GM18867 (cell line): ENCODE results near the gene TTC39C.
"Not testable (repeated sequence)": the region's sequence is repeated elsewhere in the genome, so short reads cannot be mapped to it uniquely, and the experiment has no call there.

Experiments
- ATAC-seq: cut with Tn5 transposase; IDR thresholded peaks from one replicate; pipeline ENCODE4 v1.9.1; 2021; ENCODE audit warnings: mild to moderate bottlenecking, moderate library complexity; ENCODE audit not compliant: unreplicated experiment

The TTC39C gene

DNA sequence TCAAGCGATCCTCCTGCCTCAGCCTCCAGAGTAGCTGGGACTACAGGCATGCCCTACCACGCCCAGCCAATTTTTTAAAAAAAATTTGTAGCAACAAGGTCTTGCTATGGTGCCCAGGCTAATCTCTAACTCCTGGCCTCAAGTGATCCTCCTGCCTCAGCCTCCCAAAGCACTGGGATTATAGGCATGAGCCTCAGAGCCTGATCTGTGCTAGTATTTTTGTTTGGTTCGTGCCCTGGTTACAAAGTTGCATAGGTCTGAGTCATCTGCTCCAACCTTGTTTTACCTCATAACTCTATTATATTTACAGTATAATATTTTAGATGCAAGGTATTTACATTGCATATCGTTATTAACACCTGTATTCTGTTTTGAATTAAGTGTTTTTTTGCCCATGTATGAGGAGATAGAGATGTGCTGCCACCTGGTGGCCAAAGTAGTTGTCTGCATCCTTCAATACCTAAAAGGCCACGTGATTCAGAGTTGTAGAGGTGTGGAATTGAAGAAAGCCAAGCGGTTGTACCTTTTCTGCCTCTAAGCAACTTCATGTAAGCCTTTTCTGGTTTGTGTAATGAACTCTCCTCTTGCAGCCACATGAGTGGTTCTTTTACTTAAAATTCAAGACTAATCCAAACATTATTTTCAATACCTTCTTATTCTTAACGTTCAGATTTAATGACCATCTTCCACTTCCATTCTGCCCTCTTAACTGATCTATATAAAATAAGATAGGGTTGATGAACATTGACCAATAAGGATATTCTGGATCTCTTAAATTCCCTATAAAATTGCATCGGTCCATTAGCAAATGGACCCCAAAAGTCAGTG, 104.4 kb downstream of the TTC39C start:
- ATAC-seq = peak; percentile 90

GRCh38 chr18:24120676-24121075, 106.1 kb downstream of the TTC39C start:
- ATAC-seq = no peak

DNA sequence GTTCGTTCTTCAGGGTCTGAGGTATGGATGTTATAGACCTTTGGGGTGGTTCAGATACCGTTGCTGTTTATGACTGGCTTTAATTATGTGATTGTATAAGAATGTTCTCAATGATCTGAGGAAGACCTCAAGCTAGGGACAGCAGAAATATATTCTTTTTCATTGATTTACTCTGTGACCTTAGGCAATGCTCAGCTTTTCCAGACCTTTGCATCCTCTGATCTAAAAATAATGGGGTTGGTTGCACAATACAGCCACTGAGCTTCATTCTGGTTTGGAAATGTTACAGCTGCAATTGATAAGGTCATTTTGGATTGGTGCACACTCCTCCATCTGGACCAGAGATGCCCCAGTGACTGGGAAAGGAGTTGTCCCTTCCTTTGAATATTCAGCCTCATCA, 107.1 kb downstream of the TTC39C start:
- no peak for ATAC-seq

DNA sequence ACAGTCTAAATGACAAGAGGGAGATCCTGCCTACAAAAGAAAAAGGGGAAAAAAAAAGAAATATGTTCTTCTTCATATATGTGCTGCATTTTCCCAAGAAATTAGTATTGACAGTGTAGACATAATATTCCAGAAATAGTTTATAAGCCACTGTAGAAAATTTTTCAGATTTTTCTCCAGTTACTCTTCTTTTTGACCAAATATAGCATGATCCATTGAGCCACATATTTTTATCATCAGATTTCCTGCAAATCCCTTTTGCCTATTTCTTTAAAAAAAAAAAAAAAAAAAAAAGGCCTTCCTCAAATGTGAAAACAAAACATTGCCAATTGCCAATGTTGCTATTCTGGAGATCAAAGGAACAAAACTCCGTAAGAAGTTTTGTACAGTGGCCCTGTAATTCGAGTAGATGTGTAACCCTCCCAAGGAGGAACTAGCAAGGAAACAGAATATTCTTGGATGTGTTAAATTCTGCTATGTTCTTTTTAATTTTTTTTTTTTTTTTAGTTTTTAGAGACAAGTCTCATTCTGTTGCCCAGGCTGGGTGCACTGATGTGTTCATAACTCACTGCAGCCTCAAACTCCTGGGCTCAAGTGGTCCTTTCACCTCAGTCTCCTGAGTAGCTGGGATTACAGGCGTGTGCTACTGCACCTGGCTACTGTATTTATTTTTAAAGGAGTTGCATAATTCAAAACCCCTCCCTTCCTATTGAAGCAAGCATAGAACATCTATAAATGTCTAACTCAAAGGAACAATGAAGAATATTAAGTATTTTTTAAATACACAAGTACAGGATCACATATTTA, 111.8 kb downstream of the TTC39C start:
- ATAC-seq = no peak

GRCh38 chr18:24127735-24128134, 113.2 kb downstream of the TTC39C start:
- ATAC-seq = no peak

- no peak for ATAC-seq
Observed at GRCh38 chr18:24128700-24129099, 114.1 kb downstream of the TTC39C start.

DNA sequence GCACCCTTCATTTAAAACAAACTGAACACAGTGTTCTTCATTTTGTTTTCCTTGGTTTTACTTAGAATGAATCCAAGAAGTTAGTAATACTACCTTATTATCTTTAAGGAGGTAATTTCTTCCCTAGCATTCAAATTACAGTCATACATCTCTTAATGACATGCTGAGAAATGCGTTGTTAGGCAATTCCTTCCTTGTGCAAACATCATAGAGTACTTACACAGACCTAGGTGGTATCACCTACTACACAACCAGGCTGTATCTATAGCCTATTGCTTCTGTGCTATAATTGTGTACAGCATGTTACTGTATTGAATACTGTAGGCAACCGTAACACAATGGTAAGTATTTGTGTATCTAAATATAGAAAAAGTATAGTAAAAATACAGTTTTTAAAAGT, 115.9 kb downstream of the TTC39C start:
- ATAC-seq = no peak

- no peak for ATAC-seq
Observed at GRCh38 chr18:24136967-24137373, 122.4 kb downstream of the TTC39C start.

- peak; percentile 3 for ATAC-seq
Observed at GRCh38 chr18:24138409-24138788, 123.8 kb downstream of the TTC39C start.

- peak; percentile 64 for ATAC-seq
Observed at GRCh38 chr18:24138789-24139616, 124.4 kb downstream of the TTC39C start, which contains the start of gene CABYR. Gene CABYR (plus strand): TSS chr18:24139062. CDS start chr18:24143115, 4,053 bp downstream.

GRCh38 chr18:24140697-24141096, 126.1 kb downstream of the TTC39C start:
- ATAC-seq = no peak

DNA sequence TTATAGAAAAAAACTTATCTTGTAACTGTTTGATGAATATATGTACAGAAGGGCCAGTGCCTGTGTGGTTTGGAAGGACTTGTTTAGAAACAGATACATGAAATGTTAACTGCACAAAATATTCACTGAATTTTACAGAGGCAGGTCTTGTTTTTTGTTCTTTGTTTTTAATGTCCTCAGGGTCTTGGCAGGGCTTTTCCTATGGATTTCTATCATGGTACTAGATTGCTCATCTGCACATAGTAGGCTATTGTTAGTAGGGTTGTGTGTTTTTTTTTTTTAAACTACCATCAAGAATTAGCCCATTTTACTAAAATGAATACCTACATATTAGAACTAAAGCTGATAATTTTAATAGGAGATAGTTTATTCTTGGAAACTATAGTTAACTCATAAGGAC, 127.8 kb downstream of the TTC39C start:
- ATAC-seq = no peak

- not testable (repeated sequence) for ATAC-seq
Observed at GRCh38 chr18:24149591-24149990, 135.0 kb downstream of the TTC39C start.

- ATAC-seq = no peak
Observed at GRCh38 chr18:24153397-24153796, 138.8 kb downstream of the TTC39C start.

- no peak for ATAC-seq
Observed at GRCh38 chr18:24157855-24158254, 143.3 kb downstream of the TTC39C start.

- no peak for ATAC-seq
Observed at GRCh38 chr18:24160086-24160485, 145.5 kb downstream of the TTC39C start.

- no peak for ATAC-seq
Observed at GRCh38 chr18:24161304-24161703, 146.8 kb downstream of the TTC39C start.

- no peak for ATAC-seq
Observed at GRCh38 chr18:24168496-24168895, 153.9 kb downstream of the TTC39C start.

DNA sequence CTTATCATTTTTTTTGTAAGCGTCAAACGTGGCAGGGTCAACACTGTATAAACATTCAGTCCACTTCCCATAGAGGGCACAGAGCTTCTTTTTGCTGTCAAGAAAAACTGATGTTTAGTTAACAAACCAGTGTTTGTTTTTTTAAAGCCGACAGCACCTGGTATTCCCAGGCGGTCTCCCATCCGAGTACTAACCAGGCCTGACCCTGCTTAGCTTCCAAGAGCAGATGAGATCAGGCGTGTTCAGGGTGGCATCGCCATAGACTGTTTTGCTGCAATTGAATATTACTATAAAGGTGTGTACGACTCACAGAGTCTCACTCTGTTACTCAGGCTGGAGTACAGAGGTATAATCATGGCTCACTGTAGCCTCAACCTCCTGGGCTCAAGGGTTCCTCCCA, 155.8 kb downstream of the TTC39C start:
- no peak for ATAC-seq

DNA sequence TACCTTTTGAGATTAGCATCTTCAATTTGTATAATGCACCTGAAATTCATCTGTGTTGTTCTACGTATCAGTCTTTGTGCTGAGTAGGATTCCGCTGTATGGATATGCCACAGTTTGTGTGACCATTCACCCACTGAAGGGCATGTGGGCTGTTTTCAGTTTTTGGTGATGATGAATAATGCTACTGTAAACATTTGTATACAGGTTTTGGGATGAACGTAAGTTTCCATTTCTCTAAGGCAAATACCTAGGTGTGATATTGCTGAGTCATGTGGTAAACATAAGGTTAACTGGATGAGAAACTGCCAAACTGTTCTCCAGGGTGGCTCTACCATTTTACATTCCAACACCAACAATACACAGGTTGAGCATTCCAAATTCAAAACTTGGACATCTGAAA, 159.4 kb downstream of the TTC39C start:
- ATAC-seq = no peak
